OCI-LY1 (cell line): ENCODE measurements around the gene CUBN.

Source experiments
- H2AFZ ChIP-seq: fragments of 200-600 bp; sonication (generic), shearing (Covaris generic); 2 replicates; pipeline ENCODE4 v1.6.0; 2014; ENCODE audit warnings: antibody characterized with exemption, mild to moderate bottlenecking, low read length
- H3F3A ChIP-seq: fragments of 200-600 bp; sonication (generic), shearing (Covaris generic); 2 replicates; pipeline ENCODE4 v1.6.0; 2014; ENCODE audit warnings: mild to moderate bottlenecking, antibody characterized with exemption, low read length, moderate library complexity; ENCODE audit not compliant: insufficient read depth
- H3K27ac ChIP-seq: fragments of 200-600 bp; sonication (generic); 2 replicates; pipeline ENCODE4 v1.5.1; 2014; ENCODE audit warnings: low read length, mixed run types, mild to moderate bottlenecking, low read depth; ENCODE audit not compliant: poor library complexity, severe bottlenecking
- H3K27me3 ChIP-seq: fragments of 200-600 bp; sonication (generic); 2 replicates; pipeline ENCODE4 v1.6.0; 2014; ENCODE audit warnings: antibody characterized with exemption, mild to moderate bottlenecking, low read length, moderate library complexity; ENCODE audit not compliant: insufficient read depth
- H3K36me3 ChIP-seq: fragments of 200-600 bp; sonication (generic); 2 replicates; pipeline ENCODE4 v1.6.1; 2014; ENCODE audit warnings: mild to moderate bottlenecking, antibody characterized with exemption, low read length, moderate library complexity, mixed read lengths; ENCODE audit not compliant: insufficient read depth
- H3K4me1 ChIP-seq: fragments of 200-600 bp; sonication (generic); 2 replicates; pipeline ENCODE4 v1.5.1; 2014; ENCODE audit warnings: mild to moderate bottlenecking, low read length, moderate library complexity; ENCODE audit not compliant: insufficient read depth, severe bottlenecking
- H3K4me2 ChIP-seq: fragments of 200-600 bp; sonication (generic), shearing (Covaris generic); 2 replicates; pipeline ENCODE4 v1.6.1; 2014; ENCODE audit warnings: low read length
- H3K4me3 ChIP-seq: fragments of 200-600 bp; sonication (generic); 2 replicates; pipeline ENCODE4 v1.5.1; 2014; ENCODE audit warnings: low read length, low read depth, mild to moderate bottlenecking, mixed read lengths; ENCODE audit not compliant: poor library complexity, severe bottlenecking
- H3K79me2 ChIP-seq: fragments of 200-600 bp; shearing (Covaris generic); 2 replicates; pipeline ENCODE4 v1.6.1; 2016; ENCODE audit warnings: mixed run types, low read length, mixed read lengths; ENCODE audit not compliant: insufficient read depth
- H3K9ac ChIP-seq: fragments of 200-600 bp; sonication (generic), shearing (Covaris generic); 2 replicates; pipeline ENCODE4 v1.6.1; 2014; ENCODE audit warnings: mild to moderate bottlenecking, low read length, mixed read lengths
- H3K9me2 ChIP-seq: fragments of 200-600 bp; sonication (generic), shearing (Covaris generic); 2 replicates; pipeline ENCODE4 v1.6.1; 2014; ENCODE audit warnings: low read depth, mild to moderate bottlenecking, low read length, mixed read lengths
- H3K9me3 ChIP-seq: fragments of 200-600 bp; shearing (Covaris generic); 2 replicates; pipeline ENCODE4 v1.6.1; 2014; ENCODE audit warnings: low read length, mixed read lengths
- H4K20me1 ChIP-seq: fragments of 200-600 bp; sonication (generic), shearing (Covaris generic); 2 replicates; pipeline ENCODE4 v1.6.0; 2016; ENCODE audit warnings: mild to moderate bottlenecking, low read length; ENCODE audit not compliant: insufficient read depth
- EZH2 ChIP-seq: fragments of 200-600 bp; sonication (generic), shearing (Covaris generic); IDR thresholded peaks from 2 replicates; pipeline ENCODE4 v1.8.0; 2017; ENCODE audit warnings: borderline replicate concordance, mixed run types, mild to moderate bottlenecking, antibody characterized with exemption, low read length, moderate library complexity, mixed read lengths
- TF ChIP-seq, protein P1 (sequence below): fragments of 200-600 bp; sonication (generic), shearing (Covaris generic); IDR thresholded peaks from 2 replicates; pipeline ENCODE4 v1.5.1; 2017; ENCODE audit warnings: mild to moderate bottlenecking, antibody characterized with exemption, low read length, moderate library complexity, mixed read lengths

Gene CUBN

DNA sequence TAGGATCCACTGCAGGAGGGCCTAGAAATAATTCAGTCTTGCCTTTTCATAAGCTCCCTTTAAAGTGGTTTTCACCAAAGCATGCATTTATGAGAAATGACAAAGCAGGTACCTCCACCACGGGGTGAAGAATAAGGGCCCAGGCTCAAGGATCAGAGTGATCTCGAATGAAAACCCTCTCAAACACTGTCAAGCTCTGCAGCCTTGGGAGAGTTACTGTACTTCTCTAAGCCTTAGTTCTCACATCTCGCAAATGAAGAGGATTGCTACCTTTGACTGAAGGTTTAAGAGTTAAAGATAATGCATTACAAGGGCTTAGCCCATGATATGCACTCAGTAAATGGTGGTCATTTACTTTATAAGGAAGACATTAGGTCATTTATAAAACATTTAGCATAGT, 81.7 kb downstream of the CUBN start:
- Histone ChIP-seq H3K4me3 (no peak overlapping the region), H3K9me2 (no peaks in the 10 kb centered on the region), H3F3A (no peaks in the 10 kb centered on the region), H3K27me3 (no peaks in the 10 kb centered on the region), H3K9ac (no peak overlapping the region), H3K36me3 (no peaks in the 10 kb centered on the region), H2AFZ (no peak overlapping the region), H3K9me3 (no peaks in the 10 kb centered on the region), H4K20me1 (no peaks in the 10 kb centered on the region), H3K4me2 (no peak overlapping the region), H3K27ac (no peak overlapping the region), H3K79me2 (no peaks in the 10 kb centered on the region), H3K4me1 (no peaks in the 10 kb centered on the region)
- TF ChIP-seq, protein P1, sequence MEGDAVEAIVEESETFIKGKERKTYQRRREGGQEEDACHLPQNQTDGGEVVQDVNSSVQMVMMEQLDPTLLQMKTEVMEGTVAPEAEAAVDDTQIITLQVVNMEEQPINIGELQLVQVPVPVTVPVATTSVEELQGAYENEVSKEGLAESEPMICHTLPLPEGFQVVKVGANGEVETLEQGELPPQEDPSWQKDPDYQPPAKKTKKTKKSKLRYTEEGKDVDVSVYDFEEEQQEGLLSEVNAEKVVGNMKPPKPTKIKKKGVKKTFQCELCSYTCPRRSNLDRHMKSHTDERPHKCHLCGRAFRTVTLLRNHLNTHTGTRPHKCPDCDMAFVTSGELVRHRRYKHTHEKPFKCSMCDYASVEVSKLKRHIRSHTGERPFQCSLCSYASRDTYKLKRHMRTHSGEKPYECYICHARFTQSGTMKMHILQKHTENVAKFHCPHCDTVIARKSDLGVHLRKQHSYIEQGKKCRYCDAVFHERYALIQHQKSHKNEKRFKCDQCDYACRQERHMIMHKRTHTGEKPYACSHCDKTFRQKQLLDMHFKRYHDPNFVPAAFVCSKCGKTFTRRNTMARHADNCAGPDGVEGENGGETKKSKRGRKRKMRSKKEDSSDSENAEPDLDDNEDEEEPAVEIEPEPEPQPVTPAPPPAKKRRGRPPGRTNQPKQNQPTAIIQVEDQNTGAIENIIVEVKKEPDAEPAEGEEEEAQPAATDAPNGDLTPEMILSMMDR = no peak
- TF ChIP-seq EZH2 = no peak

DNA sequence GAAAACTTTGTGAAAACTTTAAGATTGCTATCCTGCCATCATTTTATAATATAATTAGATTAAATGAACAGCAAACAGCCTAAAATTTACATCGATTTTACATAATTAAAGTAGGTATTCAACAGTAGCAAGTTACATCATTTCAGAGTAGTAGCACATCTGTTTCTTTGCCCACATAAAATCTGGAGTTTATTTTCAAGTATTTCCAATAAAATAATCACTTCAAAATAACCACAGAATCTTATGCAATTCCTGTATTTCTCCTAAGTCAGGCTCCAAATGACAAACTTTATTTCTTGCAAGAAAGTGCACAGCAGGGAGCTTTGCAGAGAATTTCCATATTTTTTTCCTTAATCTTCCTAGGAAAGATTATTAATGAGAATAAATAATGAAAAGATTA, 82.6 kb downstream of the CUBN start:
- Histone ChIP-seq H3K9ac (no peak overlapping the region), H3K9me2 (no peaks in the 10 kb centered on the region), H2AFZ (no peak overlapping the region), H3K27me3 (no peaks in the 10 kb centered on the region), H3K36me3 (no peaks in the 10 kb centered on the region), H3K4me2 (no peak overlapping the region), H3K4me1 (no peaks in the 10 kb centered on the region), H3K27ac (no peak overlapping the region), H3K79me2 (no peaks in the 10 kb centered on the region), H3K4me3 (no peak overlapping the region), H4K20me1 (no peaks in the 10 kb centered on the region), H3K9me3 (no peaks in the 10 kb centered on the region), H3F3A (no peaks in the 10 kb centered on the region)
- TF ChIP-seq, protein P1 = no peak

DNA sequence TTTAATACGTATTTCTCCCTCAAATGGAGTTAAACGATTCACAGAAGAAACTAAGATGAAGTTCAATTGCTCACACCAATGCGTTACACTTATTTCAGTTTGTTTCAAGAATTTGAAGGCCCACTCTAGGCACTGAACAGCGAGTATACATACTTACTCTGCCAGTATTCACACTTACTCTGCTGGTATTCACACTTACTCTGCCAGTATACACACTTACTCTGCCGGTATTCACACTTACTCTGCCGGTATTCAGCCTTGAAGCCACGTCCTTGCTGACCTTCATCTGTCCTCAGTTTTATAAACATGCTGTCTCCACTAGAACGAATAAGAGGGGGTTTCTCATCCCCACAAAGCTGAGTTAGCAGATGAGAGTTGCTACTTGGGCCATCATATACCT, 86.0 kb downstream of the CUBN start:
- Histone ChIP-seq H3K9me2 (no peaks in the 10 kb centered on the region), H3K4me1 (no peaks in the 10 kb centered on the region), H3K79me2 (no peaks in the 10 kb centered on the region), H3K4me3 (no peak overlapping the region), H3K36me3 (no peaks in the 10 kb centered on the region), H4K20me1 (no peaks in the 10 kb centered on the region), H3K4me2 (no peak overlapping the region), H3K27ac (no peak overlapping the region), H3K9ac (no peak overlapping the region), H3K9me3 (no peaks in the 10 kb centered on the region), H3K27me3 (no peaks in the 10 kb centered on the region), H3F3A (no peaks in the 10 kb centered on the region), H2AFZ (no peak overlapping the region)
- TF ChIP-seq, protein P1 = no peak
- no peak for TF ChIP-seq EZH2
